ENCODE measurements around the gene SLC6A5.

SLC6A5 gene

DNA sequence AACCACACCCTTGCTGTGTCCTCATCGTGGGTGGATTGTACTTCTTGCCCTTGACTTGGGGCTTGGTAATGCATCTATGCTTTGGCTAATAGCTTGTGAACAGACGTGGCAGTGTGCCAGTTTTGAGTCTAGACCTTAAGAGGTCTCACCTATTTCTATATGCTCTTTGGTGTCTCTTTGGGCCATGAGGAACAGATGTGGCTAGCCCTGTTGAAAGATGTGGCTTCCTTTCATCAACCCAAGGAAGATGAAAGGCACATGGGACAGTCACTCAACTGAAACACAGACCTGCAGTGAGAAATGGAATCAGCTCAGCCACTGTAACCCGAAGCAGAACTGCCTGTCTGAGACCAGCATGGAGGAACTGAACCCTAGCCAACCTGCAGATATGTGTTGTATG, 62.0 kb downstream of the SLC6A5 start:
- POLR2A ChIA-PET: no interaction called here
- no peak overlapping the region for H3K4me3 ChIP-seq (ENCODE audit: low read depth, low read length)
- H3K27ac ChIP-seq (ENCODE audit: extremely low read depth, low read depth, low read length): no peak overlapping the region
- no peaks in the 10 kb centered on the region for H3K36me3 ChIP-seq (ENCODE audit: control insufficient read depth in 2 of 2, insufficient read depth in 1 of 2, low read length in 2 of 2)
- TF ChIP-seq ZNF19 (tag by site-specific recombination; IDR thresholded peaks at IDR 0.05; ENCODE audit: low read depth): no peak
- TF ChIP-seq, protein P1, sequence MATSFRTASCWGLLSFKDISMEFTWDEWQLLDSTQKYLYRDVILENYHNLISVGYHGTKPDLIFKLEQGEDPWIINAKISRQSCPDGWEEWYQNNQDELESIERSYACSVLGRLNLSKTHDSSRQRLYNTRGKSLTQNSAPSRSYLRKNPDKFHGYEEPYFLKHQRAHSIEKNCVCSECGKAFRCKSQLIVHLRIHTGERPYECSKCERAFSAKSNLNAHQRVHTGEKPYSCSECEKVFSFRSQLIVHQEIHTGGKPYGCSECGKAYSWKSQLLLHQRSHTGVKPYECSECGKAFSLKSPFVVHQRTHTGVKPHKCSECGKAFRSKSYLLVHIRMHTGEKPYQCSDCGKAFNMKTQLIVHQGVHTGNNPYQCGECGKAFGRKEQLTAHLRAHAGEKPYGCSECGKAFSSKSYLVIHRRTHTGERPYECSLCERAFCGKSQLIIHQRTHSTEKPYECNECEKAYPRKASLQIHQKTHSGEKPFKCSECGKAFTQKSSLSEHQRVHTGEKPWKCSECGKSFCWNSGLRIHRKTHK (tag by site-specific recombination; IDR thresholded peaks at IDR 0.05): no peak
- TF ChIP-seq IKZF3 (tag by site-specific recombination; IDR thresholded peaks at IDR 0.05): no peak
- no peaks in the 10 kb centered on the region for H3K9me3 ChIP-seq (ENCODE audit: control insufficient read depth, insufficient read depth, low read depth, low read length)
- CTCF ChIA-PET: interaction anchor here (0.9 to 1.0 kb wide), 2 partner anchors 10 to 13 kb away, joined by 4 to 5 read pairs; no protein-coding TSS in a partner anchor
- no peaks in the 10 kb centered on the region for H3K4me1 ChIP-seq (ENCODE audit: control insufficient read depth, insufficient read depth, low read length)

DNA sequence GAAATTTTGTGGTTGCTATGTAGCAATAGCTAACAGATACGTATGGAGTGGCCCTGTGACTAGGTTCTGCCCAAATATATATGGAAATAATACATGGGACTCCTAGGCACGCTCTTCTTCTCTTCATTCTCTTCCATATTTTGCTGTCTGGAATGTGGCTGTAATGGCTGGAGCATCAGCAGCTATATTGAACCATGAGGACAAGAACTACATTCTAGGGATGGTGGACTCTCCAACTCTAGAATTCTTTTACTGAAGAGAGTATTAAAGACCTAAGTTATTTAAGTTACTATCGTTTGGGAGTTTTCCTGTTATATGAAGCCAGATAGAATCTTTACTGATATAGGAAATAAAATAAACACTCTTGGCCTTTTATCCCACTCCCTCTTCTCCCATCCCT, 62.4 kb downstream of the SLC6A5 start:
- no peaks in the 10 kb centered on the region for H3K36me3 ChIP-seq (ENCODE audit: control insufficient read depth in 2 of 2, insufficient read depth in 1 of 2, low read length in 2 of 2)
- ChIA-PET CTCF (interaction anchor here (0.9 to 1.0 kb wide), 2 partner anchors 10 to 14 kb away, joined by 4 to 5 read pairs; no protein-coding TSS in a partner anchor), POLR2A (no interaction called here)
- no peaks in the 10 kb centered on the region for H3K4me1 ChIP-seq (ENCODE audit: control insufficient read depth, insufficient read depth, low read length)
- no peak overlapping the region for H3K27ac ChIP-seq (ENCODE audit: extremely low read depth, low read depth, low read length)
- H3K9me3 ChIP-seq (ENCODE audit: control insufficient read depth, insufficient read depth, low read depth, low read length): no peaks in the 10 kb centered on the region
- TF ChIP-seq ZNF76 (tag by site-specific recombination; IDR thresholded peaks at IDR 0.05; ENCODE audit: borderline replicate concordance, low read depth) (no peak), ZNF654 (tag by site-specific recombination; IDR thresholded peaks at IDR 0.05; ENCODE audit: low read depth) (no peak), ZFP41 (tag by site-specific recombination; IDR thresholded peaks at IDR 0.05; ENCODE audit: borderline replicate concordance) (no peak), RBAK (tag by site-specific recombination; IDR thresholded peaks at IDR 0.05) (no peak), ZNF473 (tag by site-specific recombination; IDR thresholded peaks at IDR 0.05) (no peak), ZSCAN23 (tag by site-specific recombination; IDR thresholded peaks at IDR 0.05) (no peak), EGR2 (tag by site-specific recombination; IDR thresholded peaks at IDR 0.05; ENCODE audit: low read depth) (no peak), ZNF514 (tag by site-specific recombination; IDR thresholded peaks at IDR 0.05) (no peak), ZNF248 (tag by site-specific recombination; IDR thresholded peaks at IDR 0.05) (no peak), SP3 (tag by site-specific recombination; IDR thresholded peaks at IDR 0.05) (no peak), ZNF830 (tag by site-specific recombination; IDR thresholded peaks at IDR 0.05; ENCODE audit: low read depth) (no peak), ZNF10 (tag by site-specific recombination; IDR thresholded peaks at IDR 0.05) (no peak), ZNF837 (tag by site-specific recombination; IDR thresholded peaks at IDR 0.05) (no peak), HOXD13 (CRISPR knock-in tag; IDR thresholded peaks at IDR 0.05; ENCODE audit: borderline replicate concordance) (no peak)
- TF ChIP-seq, protein P2, sequence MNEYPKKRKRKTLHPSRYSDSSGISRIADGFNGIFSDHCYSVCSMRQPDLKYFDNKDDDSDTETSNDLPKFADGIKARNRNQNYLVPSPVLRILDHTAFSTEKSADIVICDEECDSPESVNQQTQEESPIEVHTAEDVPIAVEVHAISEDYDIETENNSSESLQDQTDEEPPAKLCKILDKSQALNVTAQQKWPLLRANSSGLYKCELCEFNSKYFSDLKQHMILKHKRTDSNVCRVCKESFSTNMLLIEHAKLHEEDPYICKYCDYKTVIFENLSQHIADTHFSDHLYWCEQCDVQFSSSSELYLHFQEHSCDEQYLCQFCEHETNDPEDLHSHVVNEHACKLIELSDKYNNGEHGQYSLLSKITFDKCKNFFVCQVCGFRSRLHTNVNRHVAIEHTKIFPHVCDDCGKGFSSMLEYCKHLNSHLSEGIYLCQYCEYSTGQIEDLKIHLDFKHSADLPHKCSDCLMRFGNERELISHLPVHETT (tag by site-specific recombination; IDR thresholded peaks at IDR 0.05): no peak
- TF ChIP-seq, protein P3, sequence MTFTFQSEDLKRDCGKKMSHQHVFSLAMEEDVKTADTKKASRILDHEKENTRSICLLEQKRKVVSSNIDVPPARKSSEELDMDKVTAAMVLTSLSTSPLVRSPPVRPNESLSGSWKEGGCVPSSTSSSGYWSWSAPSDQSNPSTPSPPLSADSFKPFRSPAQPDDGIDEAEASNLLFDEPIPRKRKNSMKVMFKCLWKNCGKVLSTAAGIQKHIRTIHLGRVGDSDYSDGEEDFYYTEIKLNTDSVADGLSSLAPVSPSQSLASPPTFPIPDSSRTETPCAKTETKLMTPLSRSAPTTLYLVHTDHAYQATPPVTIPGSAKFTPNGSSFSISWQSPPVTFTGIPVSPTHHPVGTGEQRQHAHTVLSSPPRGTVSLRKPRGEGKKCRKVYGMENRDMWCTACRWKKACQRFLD (tag by site-specific recombination; IDR thresholded peaks at IDR 0.05): no peak
- TF ChIP-seq, protein P4, sequence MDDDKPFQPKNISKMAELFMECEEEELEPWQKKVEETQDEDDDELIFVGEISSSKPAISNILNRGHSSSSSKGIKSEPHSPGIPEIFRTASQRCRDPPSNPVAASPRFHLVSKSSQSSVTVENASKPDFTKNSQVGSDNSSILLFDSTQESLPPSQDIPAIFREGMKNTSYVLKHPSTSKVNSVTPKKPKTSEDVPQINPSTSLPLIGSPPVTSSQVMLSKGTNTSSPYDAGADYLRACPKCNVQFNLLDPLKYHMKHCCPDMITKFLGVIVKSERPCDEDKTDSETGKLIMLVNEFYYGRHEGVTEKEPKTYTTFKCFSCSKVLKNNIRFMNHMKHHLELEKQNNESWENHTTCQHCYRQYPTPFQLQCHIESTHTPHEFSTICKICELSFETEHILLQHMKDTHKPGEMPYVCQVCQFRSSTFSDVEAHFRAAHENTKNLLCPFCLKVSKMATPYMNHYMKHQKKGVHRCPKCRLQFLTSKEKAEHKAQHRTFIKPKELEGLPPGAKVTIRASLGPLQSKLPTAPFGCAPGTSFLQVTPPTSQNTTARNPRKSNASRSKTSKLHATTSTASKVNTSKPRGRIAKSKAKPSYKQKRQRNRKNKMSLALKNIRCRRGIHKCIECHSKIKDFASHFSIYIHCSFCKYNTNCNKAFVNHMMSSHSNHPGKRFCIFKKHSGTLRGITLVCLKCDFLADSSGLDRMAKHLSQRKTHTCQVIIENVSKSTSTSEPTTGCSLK (tag by site-specific recombination; IDR thresholded peaks at IDR 0.05): no peak
- TF ChIP-seq, protein P5, sequence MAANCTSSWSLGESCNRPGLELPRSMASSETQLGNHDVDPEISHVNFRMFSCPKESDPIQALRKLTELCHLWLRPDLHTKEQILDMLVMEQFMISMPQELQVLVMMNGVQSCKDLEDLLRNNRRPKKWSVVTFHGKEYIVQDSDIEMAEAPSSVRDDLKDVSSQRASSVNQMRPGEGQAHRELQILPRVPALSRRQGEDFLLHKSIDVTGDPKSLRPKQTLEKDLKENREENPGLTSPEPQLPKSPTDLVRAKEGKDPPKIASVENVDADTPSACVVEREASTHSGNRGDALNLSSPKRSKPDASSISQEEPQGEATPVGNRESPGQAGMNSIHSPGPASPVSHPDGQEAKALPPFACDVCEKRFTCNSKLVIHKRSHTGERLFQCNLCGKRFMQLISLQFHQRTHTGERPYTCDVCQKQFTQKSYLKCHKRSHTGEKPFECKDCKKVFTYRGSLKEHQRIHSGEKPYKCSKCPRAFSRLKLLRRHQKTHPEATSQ (tag by site-specific recombination; IDR thresholded peaks at IDR 0.05): no peak
- TF ChIP-seq, protein P6, sequence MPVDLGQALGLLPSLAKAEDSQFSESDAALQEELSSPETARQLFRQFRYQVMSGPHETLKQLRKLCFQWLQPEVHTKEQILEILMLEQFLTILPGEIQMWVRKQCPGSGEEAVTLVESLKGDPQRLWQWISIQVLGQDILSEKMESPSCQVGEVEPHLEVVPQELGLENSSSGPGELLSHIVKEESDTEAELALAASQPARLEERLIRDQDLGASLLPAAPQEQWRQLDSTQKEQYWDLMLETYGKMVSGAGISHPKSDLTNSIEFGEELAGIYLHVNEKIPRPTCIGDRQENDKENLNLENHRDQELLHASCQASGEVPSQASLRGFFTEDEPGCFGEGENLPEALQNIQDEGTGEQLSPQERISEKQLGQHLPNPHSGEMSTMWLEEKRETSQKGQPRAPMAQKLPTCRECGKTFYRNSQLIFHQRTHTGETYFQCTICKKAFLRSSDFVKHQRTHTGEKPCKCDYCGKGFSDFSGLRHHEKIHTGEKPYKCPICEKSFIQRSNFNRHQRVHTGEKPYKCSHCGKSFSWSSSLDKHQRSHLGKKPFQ (tag by site-specific recombination; IDR thresholded peaks at IDR 0.05): no peak
- no peak overlapping the region for H3K4me3 ChIP-seq (ENCODE audit: low read depth, low read length)
